ENCODE data around the gene HSD17B10.

DNA sequence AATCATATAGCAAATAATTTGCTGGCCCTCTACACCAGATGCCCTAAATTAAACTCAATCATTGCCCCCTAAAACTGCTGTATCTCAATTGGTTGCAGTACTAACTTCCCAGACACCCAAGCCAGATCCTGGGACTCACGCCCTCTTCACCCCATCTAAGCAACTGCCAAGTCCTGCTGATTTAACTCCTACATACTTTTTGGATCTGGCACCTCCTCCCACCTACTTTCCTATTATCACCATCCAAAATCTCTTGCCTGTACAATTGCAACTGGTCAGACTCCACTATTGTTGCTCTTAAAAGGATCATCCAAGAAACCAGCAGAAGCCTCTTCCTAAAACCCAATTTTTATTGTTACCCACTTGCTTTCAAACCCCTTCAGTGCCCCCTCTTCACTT lies 4.7 kb upstream of the HSD17B10 start:
- TF ChIP-seq, protein P1, sequence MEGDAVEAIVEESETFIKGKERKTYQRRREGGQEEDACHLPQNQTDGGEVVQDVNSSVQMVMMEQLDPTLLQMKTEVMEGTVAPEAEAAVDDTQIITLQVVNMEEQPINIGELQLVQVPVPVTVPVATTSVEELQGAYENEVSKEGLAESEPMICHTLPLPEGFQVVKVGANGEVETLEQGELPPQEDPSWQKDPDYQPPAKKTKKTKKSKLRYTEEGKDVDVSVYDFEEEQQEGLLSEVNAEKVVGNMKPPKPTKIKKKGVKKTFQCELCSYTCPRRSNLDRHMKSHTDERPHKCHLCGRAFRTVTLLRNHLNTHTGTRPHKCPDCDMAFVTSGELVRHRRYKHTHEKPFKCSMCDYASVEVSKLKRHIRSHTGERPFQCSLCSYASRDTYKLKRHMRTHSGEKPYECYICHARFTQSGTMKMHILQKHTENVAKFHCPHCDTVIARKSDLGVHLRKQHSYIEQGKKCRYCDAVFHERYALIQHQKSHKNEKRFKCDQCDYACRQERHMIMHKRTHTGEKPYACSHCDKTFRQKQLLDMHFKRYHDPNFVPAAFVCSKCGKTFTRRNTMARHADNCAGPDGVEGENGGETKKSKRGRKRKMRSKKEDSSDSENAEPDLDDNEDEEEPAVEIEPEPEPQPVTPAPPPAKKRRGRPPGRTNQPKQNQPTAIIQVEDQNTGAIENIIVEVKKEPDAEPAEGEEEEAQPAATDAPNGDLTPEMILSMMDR (IDR thresholded peaks at IDR 0.05), result no peak
- TF ChIP-seq POLR2A (IDR thresholded peaks at IDR 0.05), result no peak
